Loucy (cell line): Measurements from ENCODE around the gene BCAM.

Source experiments
- H2AFZ ChIP-seq: fragments of 200-600 bp; sonication (generic); 2 replicates; pipeline ENCODE4 v1.6.0; 2016; ENCODE audit warnings: antibody characterized with exemption, mild to moderate bottlenecking, low read length, moderate library complexity
- H3F3A ChIP-seq: fragments of 200-600 bp; 2 replicates; pipeline ENCODE4 v1.6.0; 2016; ENCODE audit warnings: antibody characterized with exemption, low read depth, mild to moderate bottlenecking
- H3K27me3 ChIP-seq: fragments of 200-600 bp; sonication (generic); 2 replicates; pipeline ENCODE4 v1.6.1; 2014; ENCODE audit warnings: low read length, mild to moderate bottlenecking; ENCODE audit not compliant: insufficient read depth, poor library complexity, severe bottlenecking
- H3K36me3 ChIP-seq: fragments of 200-600 bp; sonication (generic); 2 replicates; pipeline ENCODE4 v1.6.1; 2016; ENCODE audit warnings: low read length; ENCODE audit not compliant: insufficient read depth
- H3K4me1 ChIP-seq: fragments of 200-600 bp; sonication (generic); 2 replicates; pipeline ENCODE4 v1.5.1; 2014; ENCODE audit warnings: low read length, mild to moderate bottlenecking; ENCODE audit not compliant: insufficient read depth, poor library complexity, severe bottlenecking
- H3K4me2 ChIP-seq: fragments of 200-600 bp; sonication (generic); 2 replicates; pipeline ENCODE4 v1.6.0; 2014; ENCODE audit warnings: antibody characterized with exemption, low read length, low read depth, mild to moderate bottlenecking; ENCODE audit not compliant: poor library complexity, severe bottlenecking
- H3K4me3 ChIP-seq: fragments of 200-600 bp; sonication (generic); 2 replicates; pipeline ENCODE4 v1.5.1; 2014; ENCODE audit warnings: low read length, mild to moderate bottlenecking, mixed read lengths; ENCODE audit not compliant: poor library complexity, severe bottlenecking
- H3K79me2 ChIP-seq: fragments of 200-600 bp; sonication (generic); 2 replicates; pipeline ENCODE4 v1.6.1; 2014; ENCODE audit warnings: low read length; ENCODE audit not compliant: insufficient read depth
- H3K9ac ChIP-seq: fragments of 200-600 bp; sonication (generic); 2 replicates; pipeline ENCODE4 v1.6.0; 2014; ENCODE audit warnings: mild to moderate bottlenecking, low read depth, low read length, moderate library complexity; ENCODE audit not compliant: poor library complexity, severe bottlenecking
- H3K9me2 ChIP-seq: fragments of 200-600 bp; sonication (generic); replicated peaks from 2 replicates; pipeline ENCODE4 v1.6.1; 2016; ENCODE audit warnings: low read depth, low read length, mixed read lengths
- H3K9me3 ChIP-seq: fragments of 200-600 bp; sonication (generic); 2 replicates; pipeline ENCODE4 v1.6.1; 2014; ENCODE audit warnings: mild to moderate bottlenecking, antibody characterized with exemption, low read length, low read depth; ENCODE audit not compliant: insufficient read depth
- H4K20me1 ChIP-seq: fragments of 200-600 bp; sonication (generic); 2 replicates; pipeline ENCODE4 v1.6.0; 2014; ENCODE audit warnings: antibody characterized with exemption, low read length, mild to moderate bottlenecking; ENCODE audit not compliant: insufficient read depth, poor library complexity, severe bottlenecking
- EZH2phosphoT487 ChIP-seq: fragments of 200-600 bp; IDR thresholded peaks from 2 replicates; pipeline ENCODE4 v1.6.1; 2018; ENCODE audit warnings: antibody characterized with exemption, mild to moderate bottlenecking, moderate library complexity, borderline replicate concordance
- TF ChIP-seq, protein P1 (sequence below): fragments of 200-600 bp; sonication (generic); conservative IDR thresholded peaks from 2 replicates; pipeline ENCODE4 v1.5.1; 2014; ENCODE audit warnings: mild to moderate bottlenecking, antibody characterized with exemption, low read length

Gene BCAM

DNA sequence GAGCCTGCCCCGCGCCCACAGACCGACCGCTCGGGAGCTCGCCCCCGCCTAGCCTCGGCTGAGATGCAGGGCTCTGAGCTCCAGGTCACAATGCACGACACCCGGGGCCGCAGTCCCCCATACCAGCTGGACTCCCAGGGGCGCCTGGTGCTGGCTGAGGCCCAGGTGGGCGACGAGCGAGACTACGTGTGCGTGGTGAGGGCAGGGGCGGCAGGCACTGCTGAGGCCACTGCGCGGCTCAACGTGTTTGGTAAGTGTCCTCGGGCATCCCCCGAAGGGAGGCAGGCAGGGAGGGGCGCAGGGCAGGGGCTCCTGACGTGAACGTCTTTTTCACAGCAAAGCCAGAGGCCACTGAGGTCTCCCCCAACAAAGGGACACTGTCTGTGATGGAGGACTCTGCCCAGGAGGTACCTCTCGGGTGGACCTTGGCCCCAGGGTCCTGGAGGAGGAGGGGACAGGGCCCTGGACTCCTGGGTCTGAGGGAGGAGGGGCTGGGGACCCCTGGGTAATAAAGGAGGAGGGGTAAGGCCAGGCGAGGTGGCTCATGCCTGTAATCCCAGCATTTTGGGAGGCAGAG lies 3.3 kb downstream of the BCAM start:
- H3K9me3 ChIP-seq, result no peaks in the 10 kb centered on the region
- H2AFZ ChIP-seq, result no peak overlapping the region
- no peaks in the 10 kb centered on the region for H3K79me2 ChIP-seq
- H3K27me3 ChIP-seq, result no peaks in the 10 kb centered on the region
- H3K4me2 ChIP-seq, result no peak overlapping the region
- no peaks in the 10 kb centered on the region for H3F3A ChIP-seq
- TF ChIP-seq EZH2phosphoT487, result no peak
- TF ChIP-seq, protein P1, sequence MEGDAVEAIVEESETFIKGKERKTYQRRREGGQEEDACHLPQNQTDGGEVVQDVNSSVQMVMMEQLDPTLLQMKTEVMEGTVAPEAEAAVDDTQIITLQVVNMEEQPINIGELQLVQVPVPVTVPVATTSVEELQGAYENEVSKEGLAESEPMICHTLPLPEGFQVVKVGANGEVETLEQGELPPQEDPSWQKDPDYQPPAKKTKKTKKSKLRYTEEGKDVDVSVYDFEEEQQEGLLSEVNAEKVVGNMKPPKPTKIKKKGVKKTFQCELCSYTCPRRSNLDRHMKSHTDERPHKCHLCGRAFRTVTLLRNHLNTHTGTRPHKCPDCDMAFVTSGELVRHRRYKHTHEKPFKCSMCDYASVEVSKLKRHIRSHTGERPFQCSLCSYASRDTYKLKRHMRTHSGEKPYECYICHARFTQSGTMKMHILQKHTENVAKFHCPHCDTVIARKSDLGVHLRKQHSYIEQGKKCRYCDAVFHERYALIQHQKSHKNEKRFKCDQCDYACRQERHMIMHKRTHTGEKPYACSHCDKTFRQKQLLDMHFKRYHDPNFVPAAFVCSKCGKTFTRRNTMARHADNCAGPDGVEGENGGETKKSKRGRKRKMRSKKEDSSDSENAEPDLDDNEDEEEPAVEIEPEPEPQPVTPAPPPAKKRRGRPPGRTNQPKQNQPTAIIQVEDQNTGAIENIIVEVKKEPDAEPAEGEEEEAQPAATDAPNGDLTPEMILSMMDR, result no peak
- no peaks in the 10 kb centered on the region for H3K4me1 ChIP-seq
- no peaks in the 10 kb centered on the region for H3K9me2 ChIP-seq
- no peaks in the 10 kb centered on the region for H3K36me3 ChIP-seq
- no peak overlapping the region for H3K4me3 ChIP-seq
- no peak overlapping the region for H3K9ac ChIP-seq
- no peaks in the 10 kb centered on the region for H4K20me1 ChIP-seq

- H3K4me1 ChIP-seq, result no peaks in the 10 kb centered on the region
- no peaks in the 10 kb centered on the region for H3K9me2 ChIP-seq
- no peak overlapping the region for H3K4me3 ChIP-seq
- no peaks in the 10 kb centered on the region for H4K20me1 ChIP-seq
- TF ChIP-seq EZH2phosphoT487, result no peak
- TF ChIP-seq, protein P1, result no peak
- H3F3A ChIP-seq, result no peaks in the 10 kb centered on the region
- H3K9ac ChIP-seq, result no peak overlapping the region
- no peak overlapping the region for H2AFZ ChIP-seq
- H3K4me2 ChIP-seq, result no peak overlapping the region
- no peaks in the 10 kb centered on the region for H3K36me3 ChIP-seq
- H3K79me2 ChIP-seq, result no peaks in the 10 kb centered on the region
- no peaks in the 10 kb centered on the region for H3K9me3 ChIP-seq
- H3K27me3 ChIP-seq, result no peaks in the 10 kb centered on the region
These were observed 4.4 kb downstream of the BCAM start for GRCh38 chr19:44813070-44813840.

DNA sequence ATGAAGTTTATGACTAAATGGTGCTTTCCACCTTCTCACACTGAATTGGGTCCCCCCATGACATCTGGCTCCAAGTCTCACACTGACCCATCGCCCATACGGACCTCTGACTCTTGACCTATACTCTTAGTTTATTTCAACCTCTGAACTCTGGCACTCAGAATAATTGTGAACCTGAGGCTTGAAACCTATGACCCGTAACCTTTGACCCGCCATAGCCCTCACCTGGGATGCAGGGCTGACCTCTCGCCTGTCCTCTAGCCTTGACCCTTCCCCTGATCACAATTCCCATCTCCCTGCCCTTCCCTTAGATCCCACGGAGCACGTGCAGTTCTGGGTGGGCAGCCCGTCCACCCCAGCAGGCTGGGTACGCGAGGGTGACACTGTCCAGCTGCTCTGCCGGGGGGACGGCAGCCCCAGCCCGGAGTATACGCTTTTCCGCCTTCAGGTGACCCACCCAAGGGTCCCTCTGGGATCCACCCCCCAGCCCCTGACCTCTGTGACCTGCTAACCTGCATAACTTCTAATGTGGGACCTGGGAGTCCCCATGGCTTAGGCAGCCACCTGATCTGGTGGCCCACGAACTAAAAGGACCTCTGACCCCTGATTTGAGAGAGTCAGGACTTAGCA lies 5.1 kb downstream of the BCAM start:
- Histone ChIP-seq H3K4me3 (no peak overlapping the region), H3K36me3 (no peaks in the 10 kb centered on the region), H3K4me2 (no peak overlapping the region), H3K27me3 (no peaks in the 10 kb centered on the region), H4K20me1 (no peaks in the 10 kb centered on the region), H3F3A (no peaks in the 10 kb centered on the region), H3K9me2 (no peaks in the 10 kb centered on the region), H2AFZ (no peak overlapping the region), H3K4me1 (no peaks in the 10 kb centered on the region), H3K79me2 (no peaks in the 10 kb centered on the region), H3K9me3 (no peaks in the 10 kb centered on the region), H3K9ac (no peak overlapping the region)
- TF ChIP-seq, protein P1, result no peak
- no peak for TF ChIP-seq EZH2phosphoT487
